Measurements from ENCODE around the gene ENOX1. TPM values are rescaled to one million over a fixed set of nuclear protein-coding genes. Genes with fewer than 3 reads are reported as not detected.

ENOX1 gene
- total and polyA plus RNA-seq, 2 of the 13 experiments (the other 11 are each of a cell fraction or from before 2014, with no cell fraction given), result not detected

- TF ChIP-seq PAF1 (CRISPR knock-in tag; IDR thresholded peaks at IDR 0.05) (no peak), PAXIP1 (CRISPR knock-in tag; conservative IDR thresholded peaks at IDR 0.05) (no peak)
Measured at GRCh38 chr13:43787997-43788396, 1.2 kb upstream of the ENOX1 start (continued).

GRCh38 chr13:43787518-43787891, 733 bp upstream of the ENOX1 start:
- intact Hi-C loops (cut with micrococcal nuclease; ENCODE audit: unreplicated experiment), result no loop called here
- BruUV-seq (replicated peaks), result no TSS peak
- Histone ChIP-seq H3K9me3 (ENCODE audit: low read length) (no peaks in the 10 kb centered on the region), H3K79me2 (ENCODE audit: insufficient read depth, low read length) (no peaks in the 10 kb centered on the region), H4K20me1 (ENCODE audit: insufficient read depth, low read length) (no peaks in the 10 kb centered on the region), H3K4me1 (ENCODE audit: insufficient read depth, low read length) (peaks cover 7% of the 10 kb centered on the region; the same call in 1 of the 2 replicates), H3K36me3 (replicated peaks in 1 of 2; ENCODE audit: control insufficient read depth in 1 of 2, insufficient read depth in 2 of 2, low read length in 2 of 2) (no peaks in the 10 kb centered on the region), H3K4me2 (ENCODE audit: low read depth, low read length) (peak overlapping the region; percentile 63), H2AFZ (ENCODE audit: low read length) (no peak overlapping the region), H3K9ac (ENCODE audit: insufficient read depth, low read depth, low read length) (no peak overlapping the region), H3K27ac (ENCODE audit: extremely low read length, insufficient read depth, low read length) (no peak overlapping the region), H3K4me3 (replicated peaks in 1 of 3; ENCODE audit: insufficient read depth in 1 of 3, low read depth in 2 of 3, low read length in 3 of 3) (peak overlapping the region in 1 of 3 experiments; percentile 64; a peak in 1 of 6 replicates), H3K27me3 (ENCODE audit: control insufficient read depth in 1 of 2, insufficient read depth in 2 of 2, low read length in 2 of 2) (peaks cover 2 to 42% of the 10 kb centered on the region in 2 experiments; a peak in 4 of 5 replicates)
- ATAC-seq, result no peak
- ChIA-PET POLR2A (no interaction called here), CTCF (ENCODE audit: low intra/inter-chr PET ratio, low total read pairs) (no interaction called here)
- FAIRE-seq, result no peak
- no peak for DNase-seq (ENCODE audit: low spot score)
- WGBS (ENCODE audit: low lambda C conversion rate), result 52% methylated on average over 4 of the region's 9 CpGs
- TF ChIP-seq MAFK (conservative IDR thresholded peaks at IDR 0.05 in 1 of 2, IDR thresholded peaks at IDR 0.05 in 1 of 2; ENCODE audit: low read length in 2 of 2), result no peak
- TF ChIP-seq CENPT (CRISPR knock-in tag; IDR thresholded peaks at IDR 0.05; ENCODE audit: low read depth), result no peak
- no peak for TF ChIP-seq SKI (IDR thresholded peaks at IDR 0.05; ENCODE audit: partially characterized antibody)
- no peak for TF ChIP-seq IKZF5 (CRISPR knock-in tag; IDR thresholded peaks at IDR 0.05)
- TF ChIP-seq SSRP1 (CRISPR knock-in tag; IDR thresholded peaks at IDR 0.05), result no peak
- no peak for TF ChIP-seq ATF3 (CRISPR knock-in tag; IDR thresholded peaks at IDR 0.05)
- in situ Hi-C loops (cut with HindIII; ENCODE audit: extremely low pct_ligation_motif_present, low pct_unique_long_range_greater_than_20kb), result loop anchor here (25.0 kb wide), 1 partner anchor 475 kb away; no protein-coding TSS in a partner anchor

Data from HepG2 (cell line).